CD4-positive, alpha-beta T cell (primary cell): ENCODE data around the gene LAGE3. TPM values are rescaled to one million over a fixed set of nuclear protein-coding genes. Genes with fewer than 3 reads are reported as not detected.
A peak's percentile ranks its signal among the peaks of the same experiment; 100 is the strongest.

Source experiments
- ATAC-seq: fragments of 200-7000 bp; cut with Tn5 transposase; one replicate; pipeline ENCODE4 v1.10.0; 2022; ENCODE audit warnings: mild to moderate bottlenecking; ENCODE audit not compliant: poor library complexity
- CTCF ChIA-PET: fragments of 350-600 bp; sonication (Branson Sonifier 250); formaldehyde crosslinking; loops from one replicate; lab custom pipeline; 2021; ENCODE audit warnings: antibody characterized with exemption, inconsistent platforms; lab: Charles Lee
- POLR2A ChIA-PET: fragments of 350-600 bp; sonication (Branson Sonifier 250); formaldehyde crosslinking; loops from one replicate; lab custom pipeline; 2021; ENCODE audit warnings: antibody characterized with exemption, inconsistent platforms; lab: Charles Lee
- DNase-seq, 14 experiments: peaks; one replicate each; pipeline ENCODE4 v3.0.0-alpha.2; 2013 to 2020; ENCODE audit warnings: mixed read lengths in 2 of 14
- H3K27ac ChIP-seq, 2 donors: one replicate each; pipeline versions ENCODE4 v1.5.1 to v1.7.0; 2013; ENCODE audit warnings: low read length in 2 of 2, low read depth in 1 of 2, mild to moderate bottlenecking in 1 of 2
- H3K27me3 ChIP-seq, 2 experiments: 1 replicate in 1 of 2; 2 replicates in 1 of 2; pipeline versions ENCODE4 v1.6.1 to v1.7.0; 2013; ENCODE audit warnings: low read length in 2 of 2, control low read depth in 1 of 2, mild to moderate bottlenecking in 1 of 2, moderate library complexity in 1 of 2; ENCODE audit not compliant: insufficient read depth in 2 of 2, control insufficient read depth in 1 of 2
- H3K36me3 ChIP-seq: one replicate; pipeline ENCODE4 v1.6.1; 2013; ENCODE audit warnings: low read length, control low read depth; ENCODE audit not compliant: insufficient read depth
- H3K4me1 ChIP-seq: one replicate; pipeline ENCODE4 v1.6.1; 2013; ENCODE audit warnings: low read length, control low read depth; ENCODE audit not compliant: insufficient read depth
- H3K4me3 ChIP-seq: one replicate; pipeline ENCODE4 v1.5.1; 2013; ENCODE audit warnings: mild to moderate bottlenecking, low read length, moderate library complexity
- H3K9me3 ChIP-seq, 2 experiments: 1 replicate in 1 of 2; 2 replicates in 1 of 2; pipeline versions ENCODE4 v1.6.1 to v1.7.0; 2013; ENCODE audit warnings: low read length in 2 of 2, mild to moderate bottlenecking in 2 of 2, control low read depth in 1 of 2, moderate library complexity in 1 of 2; ENCODE audit not compliant: control insufficient read depth in 1 of 2, insufficient read depth in 1 of 2
- H3K27ac Mint-ChIP-seq: one replicate; pipeline ENCODE4 v1.8.0; 2020; ENCODE audit warnings: mixed read lengths
- H3K27me3 Mint-ChIP-seq: one replicate; pipeline ENCODE4 v1.8.0; 2021; ENCODE audit warnings: mixed read lengths
- H3K36me3 Mint-ChIP-seq: one replicate; pipeline ENCODE4 v1.8.0; 2021; ENCODE audit warnings: low read depth, mixed read lengths
- H3K4me1 Mint-ChIP-seq: one replicate; pipeline ENCODE4 v1.8.0; 2021; ENCODE audit warnings: low read depth, mixed read lengths
- H3K4me3 Mint-ChIP-seq: one replicate; pipeline ENCODE4 v1.8.0; 2020; ENCODE audit warnings: mild to moderate bottlenecking, mixed read lengths
- H3K9me3 Mint-ChIP-seq: one replicate; pipeline ENCODE4 v1.8.0; 2020; ENCODE audit warnings: mixed read lengths
- intact Hi-C, 2 experiments: fragments of 100-400 bp; cut with DNase I in 1 of 2; cut with micrococcal nuclease in 1 of 2; formaldehyde crosslinking; loops; one replicate each; pipeline versions ENCODE4 v1.15.1 to v1.9.0; 2023 to 2025; cut with DNase I, micrococcal nuclease
- total RNA-seq, 174 experiments: library from RNA in 2 of 174; stranded (reverse) in 2 of 174; gene quantifications; one replicate each; pipeline ENCODE4 v1.2.3 and lab custom pipeline; 2021 to 2026
- TF ChIP-seq, protein P1 (sequence below): fragments of 200-600 bp; IDR thresholded peaks from one replicate; pipeline ENCODE4 v1.8.0; 2022; ENCODE audit warnings: antibody characterized with exemption, mild to moderate bottlenecking

LAGE3 gene
- total RNA-seq, 2 experiments from 2014 or later: 5.7 to 6.6 TPM

DNA sequence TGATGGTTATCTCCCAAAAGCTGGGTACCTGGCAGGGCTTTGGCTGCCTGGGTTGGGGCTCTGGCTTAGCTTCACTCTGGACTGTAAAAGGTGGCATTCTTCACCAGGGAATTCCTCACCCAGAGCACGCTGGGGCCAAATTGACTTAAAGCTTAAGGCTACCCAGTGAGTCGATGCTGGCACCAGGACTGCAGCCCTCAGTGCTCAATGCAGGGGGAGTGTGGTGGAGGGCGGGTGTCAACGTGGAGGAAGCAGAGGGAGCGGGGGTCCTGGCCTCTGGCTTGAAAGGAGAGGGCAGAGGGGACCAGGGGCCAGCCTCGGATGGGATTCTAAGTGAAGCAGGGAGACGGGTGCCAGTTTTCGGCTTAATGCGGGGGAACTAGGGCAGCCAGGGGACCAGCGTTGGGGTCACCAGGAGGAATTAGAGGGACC, 35.6 kb downstream of the LAGE3 start:
- H3K9me3 Mint-ChIP-seq: no peaks in the 10 kb centered on the region
- H3K27ac ChIP-seq: peak overlapping the region; percentile 69
- H3K27ac Mint-ChIP-seq: peak overlapping the region; percentile 88
- H3K27me3 ChIP-seq: no peaks in the 10 kb centered on the region
- no peaks in the 10 kb centered on the region for H3K27me3 Mint-ChIP-seq
- H3K9me3 ChIP-seq: no peaks in the 10 kb centered on the region
- ChIA-PET POLR2A (interaction anchor here (1.1 to 1.9 kb wide), 6 partner anchors 14 to 516 kb away, joined by 3 to 6 read pairs (median 3); partner anchors contain the start of genes ATP6AP1 and RPL10), CTCF (no interaction called here)
- peak overlapping the region; percentile 86 for H3K4me3 Mint-ChIP-seq
- peaks cover 25% of the 10 kb centered on the region for H3K36me3 Mint-ChIP-seq
- no peak for DNase-seq
- intact Hi-C loops: no loop called here
- H3K4me1 ChIP-seq: peaks cover 68% of the 10 kb centered on the region
- peaks cover 35% of the 10 kb centered on the region for H3K36me3 ChIP-seq
- TF ChIP-seq, protein P1, sequence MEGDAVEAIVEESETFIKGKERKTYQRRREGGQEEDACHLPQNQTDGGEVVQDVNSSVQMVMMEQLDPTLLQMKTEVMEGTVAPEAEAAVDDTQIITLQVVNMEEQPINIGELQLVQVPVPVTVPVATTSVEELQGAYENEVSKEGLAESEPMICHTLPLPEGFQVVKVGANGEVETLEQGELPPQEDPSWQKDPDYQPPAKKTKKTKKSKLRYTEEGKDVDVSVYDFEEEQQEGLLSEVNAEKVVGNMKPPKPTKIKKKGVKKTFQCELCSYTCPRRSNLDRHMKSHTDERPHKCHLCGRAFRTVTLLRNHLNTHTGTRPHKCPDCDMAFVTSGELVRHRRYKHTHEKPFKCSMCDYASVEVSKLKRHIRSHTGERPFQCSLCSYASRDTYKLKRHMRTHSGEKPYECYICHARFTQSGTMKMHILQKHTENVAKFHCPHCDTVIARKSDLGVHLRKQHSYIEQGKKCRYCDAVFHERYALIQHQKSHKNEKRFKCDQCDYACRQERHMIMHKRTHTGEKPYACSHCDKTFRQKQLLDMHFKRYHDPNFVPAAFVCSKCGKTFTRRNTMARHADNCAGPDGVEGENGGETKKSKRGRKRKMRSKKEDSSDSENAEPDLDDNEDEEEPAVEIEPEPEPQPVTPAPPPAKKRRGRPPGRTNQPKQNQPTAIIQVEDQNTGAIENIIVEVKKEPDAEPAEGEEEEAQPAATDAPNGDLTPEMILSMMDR: no peak
- H3K4me3 ChIP-seq: peak overlapping the region; percentile 44
- peaks cover 8% of the 10 kb centered on the region for H3K4me1 Mint-ChIP-seq
- ATAC-seq: peak; percentile 11

DNA sequence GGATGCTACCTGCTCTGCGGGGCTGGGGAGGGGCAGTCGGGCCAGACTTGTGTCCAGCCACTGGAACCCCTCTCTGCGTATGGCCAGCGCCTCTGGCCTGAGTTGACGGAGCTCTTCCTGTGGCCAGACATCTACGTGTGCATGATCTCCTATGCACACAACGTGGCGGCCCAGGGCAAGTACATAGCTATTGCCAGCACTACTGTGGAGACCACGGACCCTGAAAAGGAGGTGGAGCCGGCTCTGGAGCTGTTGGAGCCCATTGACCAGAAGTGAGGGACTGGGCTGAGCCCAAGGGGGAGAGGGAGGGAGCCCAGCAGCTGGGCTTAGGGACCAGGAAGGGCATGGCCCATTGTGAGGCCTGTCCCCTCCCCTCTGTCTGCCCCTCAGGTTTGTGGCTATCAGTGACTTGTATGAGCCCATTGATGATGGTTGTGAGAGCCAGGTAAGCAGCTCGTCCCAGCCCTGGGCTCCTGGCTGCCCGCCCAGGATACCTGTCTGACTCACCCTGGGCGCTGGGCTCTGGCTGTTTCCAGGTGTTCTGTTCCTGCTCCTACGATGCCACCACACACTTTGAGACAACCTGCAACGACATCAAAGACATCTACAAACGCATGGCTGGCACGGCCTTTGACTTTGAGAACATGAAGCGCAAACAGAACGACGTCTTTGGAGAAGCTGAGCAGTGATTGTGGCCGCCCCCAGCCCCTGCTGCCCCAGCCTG, 36.9 kb downstream of the LAGE3 start:
- H3K4me3 Mint-ChIP-seq: peak overlapping the region; percentile 58
- CTCF ChIA-PET: no interaction called here
- POLR2A ChIA-PET: interaction anchor here (0.6 to 1.8 kb wide), 5 partner anchors 13 to 62 kb away, joined by 3 to 10 read pairs (median 6); partner anchors contain the start of genes ATP6AP1, PLXNA3 and RPL10
- H3K36me3 ChIP-seq: peaks cover 30% of the 10 kb centered on the region
- H3K4me1 Mint-ChIP-seq: peaks cover 8% of the 10 kb centered on the region
- peak overlapping the region; percentile 73 for H3K27ac Mint-ChIP-seq
- H3K4me3 ChIP-seq: no peak overlapping the region
- no peaks in the 10 kb centered on the region for H3K27me3 ChIP-seq
- DNase-seq (no peak), ATAC-seq (no peak)
- H3K9me3 Mint-ChIP-seq: no peaks in the 10 kb centered on the region
- intact Hi-C loops: no loop called here
- H3K4me1 ChIP-seq: peaks cover 77% of the 10 kb centered on the region
- no peaks in the 10 kb centered on the region for H3K27me3 Mint-ChIP-seq
- no peaks in the 10 kb centered on the region for H3K9me3 ChIP-seq
- H3K27ac ChIP-seq: peak overlapping the region in 1 of 2 donors; percentile 22
- peaks cover 22% of the 10 kb centered on the region for H3K36me3 Mint-ChIP-seq
- TF ChIP-seq, protein P1: no peak

DNA sequence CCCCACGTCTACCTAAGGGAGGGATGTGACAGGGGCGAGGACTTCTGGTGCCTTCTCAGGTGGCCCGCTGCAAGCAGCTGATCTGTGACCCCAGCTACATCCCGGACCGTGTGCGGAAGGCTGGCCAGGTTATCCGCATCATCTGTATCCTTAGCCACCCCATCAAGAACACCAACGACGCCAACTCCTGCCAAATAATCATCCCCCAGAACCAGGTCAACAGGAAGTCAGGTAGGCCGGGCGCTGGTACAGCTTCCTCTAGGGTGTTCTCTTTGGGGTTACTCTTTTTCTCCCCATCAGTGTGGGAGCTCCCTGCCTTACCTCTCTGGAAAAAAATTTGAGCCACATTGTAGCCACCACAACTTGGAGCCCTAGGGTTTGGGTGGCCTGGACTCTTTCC, 37.5 kb downstream of the LAGE3 start:
- ATAC-seq (no peak), DNase-seq (peak in 4 of 14 experiments; percentile 31 to 63 (median 44))
- peaks cover 8% of the 10 kb centered on the region for H3K4me1 Mint-ChIP-seq
- Histone ChIP-seq H3K36me3 (peaks cover 25% of the 10 kb centered on the region), H3K9me3 (no peaks in the 10 kb centered on the region), H3K4me3 (no peak overlapping the region), H3K27me3 (no peaks in the 10 kb centered on the region), H3K27ac (peak overlapping the region in 1 of 2 donors; percentile 22), H3K4me1 (peaks cover 72% of the 10 kb centered on the region)
- no peaks in the 10 kb centered on the region for H3K9me3 Mint-ChIP-seq
- intact Hi-C loops: no loop called here
- TF ChIP-seq, protein P1: no peak
- H3K27me3 Mint-ChIP-seq: no peaks in the 10 kb centered on the region
- POLR2A ChIA-PET: interaction anchor here (0.6 to 1.8 kb wide), 6 partner anchors 12 to 63 kb away, joined by 3 to 10 read pairs (median 4); partner anchors contain the start of genes ATP6AP1, LAGE3, PLXNA3 and RPL10
- H3K27ac Mint-ChIP-seq: peak overlapping the region; percentile 73
- CTCF ChIA-PET: no interaction called here
- peaks cover 16% of the 10 kb centered on the region for H3K36me3 Mint-ChIP-seq
- peak overlapping the region; percentile 58 for H3K4me3 Mint-ChIP-seq
